Testis (tissue), 2 donors: ENCODE measurements around the gene ST6GALNAC6.

ENCODE experiments used
- POLR2A ChIP-seq: fragments of 450-650 bp; IDR thresholded peaks from one replicate; pipeline ENCODE4 v1.6.1; 2017; ENCODE audit warnings: antibody characterized with exemption, mild to moderate bottlenecking, moderate library complexity
- TF ChIP-seq, protein P1 (sequence below), 3 experiments: fragments of 450-650 bp in 2 of 3; fragments of 200-600 bp in 1 of 3; sonication (generic) in 1 of 3; IDR thresholded peaks; one replicate each; pipeline ENCODE4 v1.5.1; 2016 to 2019; ENCODE audit warnings: antibody characterized with exemption in 3 of 3, mild to moderate bottlenecking in 2 of 3, moderate library complexity in 1 of 3

DNA sequence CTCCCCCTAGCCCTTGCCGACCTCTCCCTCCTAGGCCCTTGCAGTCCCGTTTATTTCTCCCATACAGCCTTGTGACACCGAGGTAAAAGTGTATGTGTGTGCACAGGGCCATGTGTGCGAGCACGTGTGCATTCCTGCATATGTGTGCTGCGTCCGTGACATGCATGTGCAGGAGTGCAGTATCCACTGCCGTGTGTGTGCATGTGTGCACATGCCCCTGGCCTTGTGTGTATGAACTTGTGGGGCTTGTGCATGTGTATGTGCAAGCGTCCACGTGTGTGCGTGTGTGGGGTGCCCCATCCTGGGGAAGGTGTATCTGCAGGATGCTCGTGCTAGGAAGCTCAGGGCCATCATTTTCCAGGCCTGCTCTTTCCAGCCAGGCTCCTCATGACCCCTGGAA lies 28.5 kb downstream of the ST6GALNAC6 start:
- TF ChIP-seq, protein P1, sequence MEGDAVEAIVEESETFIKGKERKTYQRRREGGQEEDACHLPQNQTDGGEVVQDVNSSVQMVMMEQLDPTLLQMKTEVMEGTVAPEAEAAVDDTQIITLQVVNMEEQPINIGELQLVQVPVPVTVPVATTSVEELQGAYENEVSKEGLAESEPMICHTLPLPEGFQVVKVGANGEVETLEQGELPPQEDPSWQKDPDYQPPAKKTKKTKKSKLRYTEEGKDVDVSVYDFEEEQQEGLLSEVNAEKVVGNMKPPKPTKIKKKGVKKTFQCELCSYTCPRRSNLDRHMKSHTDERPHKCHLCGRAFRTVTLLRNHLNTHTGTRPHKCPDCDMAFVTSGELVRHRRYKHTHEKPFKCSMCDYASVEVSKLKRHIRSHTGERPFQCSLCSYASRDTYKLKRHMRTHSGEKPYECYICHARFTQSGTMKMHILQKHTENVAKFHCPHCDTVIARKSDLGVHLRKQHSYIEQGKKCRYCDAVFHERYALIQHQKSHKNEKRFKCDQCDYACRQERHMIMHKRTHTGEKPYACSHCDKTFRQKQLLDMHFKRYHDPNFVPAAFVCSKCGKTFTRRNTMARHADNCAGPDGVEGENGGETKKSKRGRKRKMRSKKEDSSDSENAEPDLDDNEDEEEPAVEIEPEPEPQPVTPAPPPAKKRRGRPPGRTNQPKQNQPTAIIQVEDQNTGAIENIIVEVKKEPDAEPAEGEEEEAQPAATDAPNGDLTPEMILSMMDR (IDR thresholded peaks at IDR 0.05) = no peak
- no peak for TF ChIP-seq POLR2A
